GM19193 (cell line): ENCODE results near the gene NCK2.

Source experiments
- POLR2A ChIP-seq: IDR thresholded peaks from 4 replicates; pipeline ENCODE4 v1.6.1; 2011; ENCODE audit not compliant: insufficient read depth, insufficient read length; ENCODE audit errors: extremely low read depth

Gene NCK2

GRCh38 chr2:105787376-105788318, 42.9 kb downstream of the NCK2 start:
- no peak for TF ChIP-seq POLR2A

- no peak for TF ChIP-seq POLR2A
Observed at GRCh38 chr2:105788670-105789290, 44.1 kb downstream of the NCK2 start.

GRCh38 chr2:105789745-105790460, 45.2 kb downstream of the NCK2 start:
- no peak for TF ChIP-seq POLR2A

- peak; percentile 4 for TF ChIP-seq POLR2A
Observed at GRCh38 chr2:105790461-105791149, 45.9 kb downstream of the NCK2 start.

GRCh38 chr2:105791229-105791628, 46.5 kb downstream of the NCK2 start:
- no peak for TF ChIP-seq POLR2A

GRCh38 chr2:105792561-105792960, 47.8 kb downstream of the NCK2 start:
- no peak for TF ChIP-seq POLR2A

- TF ChIP-seq POLR2A: no peak
Observed at GRCh38 chr2:105793196-105793975, 48.7 kb downstream of the NCK2 start.

- no peak for TF ChIP-seq POLR2A
Observed at GRCh38 chr2:105794926-105795574, 50.3 kb downstream of the NCK2 start.

GRCh38 chr2:105795575-105795934, 50.8 kb downstream of the NCK2 start:
- no peak for TF ChIP-seq POLR2A

GRCh38 chr2:105796131-105796638, 51.5 kb downstream of the NCK2 start:
- TF ChIP-seq POLR2A: no peak

- no peak for TF ChIP-seq POLR2A
Observed at GRCh38 chr2:105796791-105797190, 52.1 kb downstream of the NCK2 start.

- TF ChIP-seq POLR2A: no peak
Observed at GRCh38 chr2:105797298-105797819, 52.6 kb downstream of the NCK2 start.

GRCh38 chr2:105798595-105798994, 53.9 kb downstream of the NCK2 start:
- no peak for TF ChIP-seq POLR2A
